WERI-Rb-1 (cell line): ENCODE results near the gene TNFSF11.

Experiments
- DNase-seq: peaks from one replicate; pipeline ENCODE4 v3.0.0-alpha.2; 2020
- H3K27ac ChIP-seq: fragments of 250-450 bp; sonication (Bioruptor Pico); 2 replicates; pipeline ENCODE4 v1.5.1; 2020; ENCODE audit warnings: mild to moderate bottlenecking, moderate library complexity
- H3K27me3 ChIP-seq: fragments of 250-450 bp; sonication (Bioruptor Pico); 2 replicates; pipeline ENCODE4 v1.5.1; 2021; ENCODE audit warnings: mild to moderate bottlenecking, low read depth, moderate library complexity; ENCODE audit not compliant: insufficient read depth, severe bottlenecking
- H3K36me3 ChIP-seq: fragments of 250-450 bp; sonication (Bioruptor Pico); 2 replicates; pipeline ENCODE4 v1.5.1; 2020; ENCODE audit warnings: mild to moderate bottlenecking, moderate library complexity
- H3K4me3 ChIP-seq: 2 replicates; pipeline ENCODE4 v1.5.1; 2011; ENCODE audit warnings: low read depth, mild to moderate bottlenecking, control low read depth, low read length
- H3K9me3 ChIP-seq: fragments of 250-450 bp; sonication (Bioruptor Pico); 2 replicates; pipeline ENCODE4 v1.5.1; 2021; ENCODE audit warnings: mild to moderate bottlenecking, moderate library complexity; ENCODE audit not compliant: severe bottlenecking
- TF ChIP-seq, protein P1 (sequence below): IDR thresholded peaks from 2 replicates; pipeline ENCODE4 v1.5.1; 2011; ENCODE audit warnings: low read depth, mild to moderate bottlenecking, control low read depth, inconsistent platforms, low read length

TNFSF11 gene

GRCh38 chr13:42610649-42611048, 36.7 kb downstream of the TNFSF11 start:
- no peak for DNase-seq
- Histone ChIP-seq H3K27me3 (no peaks in the 10 kb centered on the region), H3K27ac (no peak overlapping the region), H3K4me3 (no peak overlapping the region), H3K9me3 (no peaks in the 10 kb centered on the region), H3K36me3 (no peaks in the 10 kb centered on the region)
- TF ChIP-seq, protein P1, sequence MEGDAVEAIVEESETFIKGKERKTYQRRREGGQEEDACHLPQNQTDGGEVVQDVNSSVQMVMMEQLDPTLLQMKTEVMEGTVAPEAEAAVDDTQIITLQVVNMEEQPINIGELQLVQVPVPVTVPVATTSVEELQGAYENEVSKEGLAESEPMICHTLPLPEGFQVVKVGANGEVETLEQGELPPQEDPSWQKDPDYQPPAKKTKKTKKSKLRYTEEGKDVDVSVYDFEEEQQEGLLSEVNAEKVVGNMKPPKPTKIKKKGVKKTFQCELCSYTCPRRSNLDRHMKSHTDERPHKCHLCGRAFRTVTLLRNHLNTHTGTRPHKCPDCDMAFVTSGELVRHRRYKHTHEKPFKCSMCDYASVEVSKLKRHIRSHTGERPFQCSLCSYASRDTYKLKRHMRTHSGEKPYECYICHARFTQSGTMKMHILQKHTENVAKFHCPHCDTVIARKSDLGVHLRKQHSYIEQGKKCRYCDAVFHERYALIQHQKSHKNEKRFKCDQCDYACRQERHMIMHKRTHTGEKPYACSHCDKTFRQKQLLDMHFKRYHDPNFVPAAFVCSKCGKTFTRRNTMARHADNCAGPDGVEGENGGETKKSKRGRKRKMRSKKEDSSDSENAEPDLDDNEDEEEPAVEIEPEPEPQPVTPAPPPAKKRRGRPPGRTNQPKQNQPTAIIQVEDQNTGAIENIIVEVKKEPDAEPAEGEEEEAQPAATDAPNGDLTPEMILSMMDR, result no peak

- DNase-seq, result no peak
- TF ChIP-seq, protein P1, result no peak
- H3K9me3 ChIP-seq, result no peaks in the 10 kb centered on the region
- no peak overlapping the region for H3K27ac ChIP-seq
- H3K36me3 ChIP-seq, result no peaks in the 10 kb centered on the region
- no peaks in the 10 kb centered on the region for H3K27me3 ChIP-seq
- H3K4me3 ChIP-seq, result no peak overlapping the region
Measured at GRCh38 chr13:42611086-42611779, 37.3 kb downstream of the TNFSF11 start.

DNA sequence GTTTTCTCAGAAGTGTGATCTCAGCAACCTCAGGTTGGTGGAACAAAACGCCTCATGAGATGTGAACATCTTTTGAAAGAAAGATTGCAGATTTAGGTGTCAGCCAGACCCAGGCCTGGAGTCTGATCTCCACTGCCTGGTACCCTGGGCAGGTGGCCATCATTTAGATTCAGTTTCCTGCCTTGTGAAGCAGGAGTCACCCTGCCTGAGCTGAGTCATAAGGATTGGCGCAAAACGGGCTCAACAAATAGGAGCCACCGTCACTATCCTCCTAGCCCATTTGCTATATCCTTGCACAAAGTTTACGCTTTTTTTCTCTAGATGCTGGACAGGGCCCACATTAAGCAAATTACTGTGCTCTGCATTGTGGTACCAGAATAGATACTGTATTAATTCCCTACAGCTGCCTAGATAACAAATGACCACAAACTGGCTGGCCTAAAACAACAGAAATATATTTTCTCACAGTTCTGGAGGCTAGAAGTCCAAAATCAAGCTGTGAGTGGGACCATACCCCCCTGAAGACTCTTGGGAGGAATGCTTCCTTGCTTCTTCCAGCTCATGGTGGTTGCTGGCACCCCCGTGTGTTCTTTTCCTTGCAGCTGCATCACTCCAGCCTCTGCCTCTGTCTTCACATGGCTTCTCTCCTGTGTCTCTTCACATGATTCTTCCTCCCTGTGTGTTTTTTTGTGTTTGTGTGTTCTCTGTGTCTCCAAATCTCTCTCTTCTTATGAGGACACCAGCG, 38.2 kb downstream of the TNFSF11 start:
- TF ChIP-seq, protein P1, result no peak
- no peak overlapping the region for H3K4me3 ChIP-seq
- no peaks in the 10 kb centered on the region for H3K36me3 ChIP-seq
- H3K27me3 ChIP-seq, result no peaks in the 10 kb centered on the region
- no peak overlapping the region for H3K27ac ChIP-seq
- DNase-seq, result no peak
- H3K9me3 ChIP-seq, result no peaks in the 10 kb centered on the region

DNA sequence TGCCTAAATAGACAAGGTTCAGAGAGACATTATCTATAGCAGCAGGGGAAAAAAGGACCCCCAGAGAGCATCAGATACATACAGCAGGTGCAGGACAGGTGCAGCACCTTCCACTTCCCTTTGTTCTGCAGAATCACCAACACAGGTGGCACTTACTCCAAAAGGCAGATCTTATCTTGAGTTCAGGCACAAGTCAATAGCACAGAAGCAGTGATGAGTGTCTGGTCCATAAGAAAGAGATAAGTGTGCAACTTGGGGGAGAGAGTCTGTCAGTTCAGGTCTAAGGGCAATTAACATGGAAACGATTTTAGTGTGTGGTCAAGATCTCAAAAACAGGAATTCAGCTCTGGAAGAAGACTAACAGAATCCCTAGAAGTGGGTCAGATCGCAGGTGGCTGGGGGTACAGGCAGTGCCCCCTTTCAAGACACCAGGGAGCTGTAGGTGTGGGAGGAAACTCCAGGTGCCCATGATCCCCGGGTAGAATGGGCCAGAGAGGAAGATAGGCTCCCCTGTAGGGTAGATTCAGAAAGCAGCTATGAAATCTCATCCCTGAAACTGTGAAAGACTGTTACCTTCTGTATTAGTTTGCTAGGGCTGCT, 40.6 kb downstream of the TNFSF11 start:
- Histone ChIP-seq H3K36me3 (no peaks in the 10 kb centered on the region), H3K4me3 (no peak overlapping the region), H3K27ac (no peak overlapping the region), H3K27me3 (no peaks in the 10 kb centered on the region), H3K9me3 (no peaks in the 10 kb centered on the region)
- TF ChIP-seq, protein P1, result no peak
- DNase-seq, result no peak

- Histone ChIP-seq H3K4me3 (no peak overlapping the region), H3K27ac (no peak overlapping the region), H3K27me3 (no peaks in the 10 kb centered on the region), H3K9me3 (no peaks in the 10 kb centered on the region), H3K36me3 (no peaks in the 10 kb centered on the region)
- no peak for DNase-seq
- TF ChIP-seq, protein P1, result no peak
Measured at GRCh38 chr13:42615691-42616090, 41.7 kb downstream of the TNFSF11 start.
